Thyroid gland (tissue), 4 donors: Measurements from ENCODE around the gene CADPS. TPM values are rescaled to one million over a fixed set of nuclear protein-coding genes. Genes with fewer than 3 reads are reported as not detected.

Experiments
- DNase-seq, 2 donors: peaks; one replicate each; pipeline ENCODE4 v3.0.0-alpha.2; 2019
- H3K27ac ChIP-seq, 3 donors: fragments of 200-600 bp; sonication (generic); 1 replicate in 2 of 3; 2 replicates in 1 of 3; pipeline ENCODE4 v1.5.1; 2016 to 2019; ENCODE audit warnings: mild to moderate bottlenecking in 1 of 3, moderate library complexity in 1 of 3
- H3K27me3 ChIP-seq: fragments of 200-600 bp; sonication (generic); one replicate; pipeline ENCODE4 v1.5.1; 2019
- H3K36me3 ChIP-seq, 2 donors: fragments of 200-600 bp; sonication (generic); one replicate each; pipeline ENCODE4 v1.5.1; 2016 to 2019
- H3K4me1 ChIP-seq, 2 donors: fragments of 200-600 bp; sonication (generic); one replicate each; pipeline ENCODE4 v1.5.1; 2017 to 2019
- H3K4me3 ChIP-seq, 3 donors: fragments of 200-600 bp; sonication (generic); replicated peaks in 1 of 3; 1 replicate in 2 of 3; 2 replicates in 1 of 3; pipeline ENCODE4 v1.5.1; 2016; ENCODE audit warnings: mild to moderate bottlenecking in 1 of 3
- H3K9me3 ChIP-seq: fragments of 200-600 bp; sonication (generic); one replicate; pipeline ENCODE4 v1.5.1; 2017
- POLR2A ChIP-seq, 2 donors: fragments of 450-650 bp; IDR thresholded peaks; one replicate each; pipeline ENCODE4 v1.6.1; 2017; ENCODE audit warnings: antibody characterized with exemption in 2 of 2, mild to moderate bottlenecking in 2 of 2, moderate library complexity in 1 of 2
- WGBS, 2 donors: methylation state at CpG; one replicate each; pipeline ENCODE4 v1.1.5; 2017; 5-methylcytosine and 5-hydroxymethylcytosine counted together
- intact Hi-C: fragments of 100-400 bp; cut with DNase I; formaldehyde crosslinking; loops from one replicate; pipeline ENCODE4 v1.15.1; 2023
- total RNA-seq, 4 donors: library from RNA; depleted of rRNA; stranded (reverse); fragments of >200 nt; gene quantifications; one replicate each; pipeline ENCODE4 v1.2.3, GENCODE V29; 2016
- TF ChIP-seq, protein P1 (sequence below), 6 experiments: fragments of 200-600 bp in 3 of 6; fragments of 450-650 bp in 3 of 6; sonication (generic) in 3 of 6; IDR thresholded peaks; one replicate each; pipeline ENCODE4 v1.5.1; 2016 to 2019; ENCODE audit warnings: antibody characterized with exemption in 6 of 6, mild to moderate bottlenecking in 2 of 6, inconsistent platforms in 1 of 6, moderate library complexity in 1 of 6

CADPS gene
- total RNA-seq, 4 donors from 2014 or later: 1.6 to 9.5 TPM; not detected in 2

DNA sequence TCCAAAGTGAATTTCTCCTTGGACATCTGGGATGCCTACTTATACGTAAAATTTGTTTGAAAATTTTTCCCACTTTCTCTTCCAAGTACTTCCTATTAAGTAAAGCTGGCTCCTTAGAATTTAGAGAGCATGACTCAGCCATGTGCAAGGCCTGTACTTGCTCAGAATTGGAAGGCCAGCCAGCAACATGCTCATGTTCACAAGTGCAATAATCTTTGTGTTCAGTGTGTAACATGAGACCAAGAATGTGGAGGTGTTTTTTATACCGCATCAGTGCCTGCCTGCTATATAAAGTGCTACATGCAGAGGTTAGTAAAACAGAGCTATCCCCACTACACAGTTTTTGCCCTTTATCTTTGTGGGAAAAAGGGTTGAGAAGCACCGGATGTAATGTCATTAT lies 349.9 kb downstream of the CADPS start:
- TF ChIP-seq POLR2A (IDR thresholded peaks at IDR 0.05): no peak
- TF ChIP-seq, protein P1, sequence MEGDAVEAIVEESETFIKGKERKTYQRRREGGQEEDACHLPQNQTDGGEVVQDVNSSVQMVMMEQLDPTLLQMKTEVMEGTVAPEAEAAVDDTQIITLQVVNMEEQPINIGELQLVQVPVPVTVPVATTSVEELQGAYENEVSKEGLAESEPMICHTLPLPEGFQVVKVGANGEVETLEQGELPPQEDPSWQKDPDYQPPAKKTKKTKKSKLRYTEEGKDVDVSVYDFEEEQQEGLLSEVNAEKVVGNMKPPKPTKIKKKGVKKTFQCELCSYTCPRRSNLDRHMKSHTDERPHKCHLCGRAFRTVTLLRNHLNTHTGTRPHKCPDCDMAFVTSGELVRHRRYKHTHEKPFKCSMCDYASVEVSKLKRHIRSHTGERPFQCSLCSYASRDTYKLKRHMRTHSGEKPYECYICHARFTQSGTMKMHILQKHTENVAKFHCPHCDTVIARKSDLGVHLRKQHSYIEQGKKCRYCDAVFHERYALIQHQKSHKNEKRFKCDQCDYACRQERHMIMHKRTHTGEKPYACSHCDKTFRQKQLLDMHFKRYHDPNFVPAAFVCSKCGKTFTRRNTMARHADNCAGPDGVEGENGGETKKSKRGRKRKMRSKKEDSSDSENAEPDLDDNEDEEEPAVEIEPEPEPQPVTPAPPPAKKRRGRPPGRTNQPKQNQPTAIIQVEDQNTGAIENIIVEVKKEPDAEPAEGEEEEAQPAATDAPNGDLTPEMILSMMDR (IDR thresholded peaks at IDR 0.05): no peak
- Histone ChIP-seq H3K27ac (no peak overlapping the region), H3K9me3 (no peaks in the 10 kb centered on the region), H3K4me3 (no peak overlapping the region), H3K27me3 (no peaks in the 10 kb centered on the region), H3K36me3 (no peaks in the 10 kb centered on the region), H3K4me1 (no peaks in the 10 kb centered on the region)
- intact Hi-C loops: no loop called here
- DNase-seq: no peak
- 47 to 49% methylated on average over 3 of the region's 3 CpGs for whole genome bisulfite sequencing, 2 donors

DNA sequence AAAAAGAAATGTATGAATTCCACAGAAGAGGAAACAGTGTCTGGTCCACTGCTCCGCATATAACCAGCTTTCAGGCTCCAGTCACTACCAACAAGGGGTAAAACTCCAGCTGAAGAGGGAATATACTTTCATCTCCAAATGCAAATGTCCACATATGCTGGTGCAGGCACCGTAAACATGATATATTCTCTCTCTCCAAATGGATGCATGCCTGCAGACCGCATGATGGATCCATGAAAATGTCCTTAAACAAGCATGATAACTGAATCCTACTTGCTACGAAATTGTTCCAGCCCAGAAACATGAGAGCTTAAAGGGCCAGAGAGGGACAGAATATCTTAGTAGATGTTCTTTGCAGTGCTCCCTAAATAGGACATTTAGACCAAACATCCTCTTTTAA lies 351.5 kb downstream of the CADPS start:
- intact Hi-C loops: no loop called here
- Histone ChIP-seq H3K4me1 (no peaks in the 10 kb centered on the region), H3K4me3 (no peak overlapping the region), H3K27me3 (no peaks in the 10 kb centered on the region), H3K36me3 (no peaks in the 10 kb centered on the region), H3K9me3 (no peaks in the 10 kb centered on the region), H3K27ac (no peak overlapping the region)
- TF ChIP-seq, protein P1 (IDR thresholded peaks at IDR 0.05): no peak
- DNase-seq: no peak
- 80% methylated on average over 4 of the region's 4 CpGs for WGBS, 2 donors

DNA sequence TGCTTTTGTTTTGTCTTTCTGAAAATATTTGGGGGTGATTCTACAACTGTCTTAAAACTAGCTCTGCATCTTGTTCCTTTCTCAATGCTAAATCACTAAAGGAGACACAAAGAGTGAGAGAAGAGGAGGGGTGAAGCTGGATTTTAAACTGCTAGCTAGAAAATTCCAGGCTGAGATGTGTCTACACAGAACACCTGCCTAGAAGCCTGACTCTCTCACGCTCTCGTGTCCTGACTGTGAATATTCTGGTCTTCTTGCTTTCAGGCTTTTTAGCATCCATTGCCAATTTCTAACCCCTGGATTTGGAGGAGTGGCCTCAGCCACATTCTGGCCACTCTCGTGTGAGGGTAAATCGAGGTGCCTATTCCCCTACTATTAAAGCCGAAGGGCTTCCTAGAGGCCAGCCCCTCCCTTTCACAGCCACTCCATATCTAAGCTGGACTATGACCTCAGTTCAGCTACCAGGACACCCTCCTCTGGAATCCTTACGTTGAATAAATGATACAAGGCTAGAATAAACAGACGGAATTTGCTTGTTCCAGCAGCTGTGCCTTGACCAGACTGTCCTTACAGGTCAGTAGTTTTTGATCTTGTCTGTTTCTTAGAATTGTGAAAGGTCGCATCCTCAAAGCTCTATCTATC lies 353.6 kb downstream of the CADPS start:
- no peak for TF ChIP-seq POLR2A (IDR thresholded peaks at IDR 0.05)
- TF ChIP-seq, protein P1 (IDR thresholded peaks at IDR 0.05): no peak
- intact Hi-C loops: no loop called here
- H3K27ac ChIP-seq: no peak overlapping the region
- H3K9me3 ChIP-seq: no peaks in the 10 kb centered on the region
- 82 to 85% methylated on average over 8 of the region's 8 CpGs for WGBS, 2 donors
- no peaks in the 10 kb centered on the region for H3K36me3 ChIP-seq
- no peaks in the 10 kb centered on the region for H3K27me3 ChIP-seq
- H3K4me3 ChIP-seq: no peak overlapping the region
- no peaks in the 10 kb centered on the region for H3K4me1 ChIP-seq
- DNase-seq: no peak

DNA sequence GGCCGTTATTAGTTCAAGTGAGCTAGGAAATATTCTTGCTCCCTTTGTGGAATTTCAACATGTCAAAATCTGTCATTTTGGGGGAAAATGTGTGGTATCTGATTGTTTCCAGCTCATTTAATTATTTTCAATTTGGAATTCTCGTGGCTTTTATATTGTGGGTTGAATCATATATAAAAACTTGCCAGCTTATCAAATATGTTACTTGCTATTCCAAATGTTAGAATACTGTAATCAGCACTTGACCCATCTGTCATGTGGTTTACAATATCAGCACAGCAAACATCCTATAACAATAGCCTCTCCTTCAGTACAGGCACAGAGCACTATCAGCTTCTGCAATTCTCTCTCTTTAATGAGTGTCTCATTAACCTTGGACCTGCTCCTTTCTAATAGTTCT lies 371.7 kb downstream of the CADPS start:
- H3K9me3 ChIP-seq: no peaks in the 10 kb centered on the region
- peaks cover 3 to 12% of the 10 kb centered on the region in 2 donors for H3K4me1 ChIP-seq
- no peak overlapping the region for H3K4me3 ChIP-seq
- WGBS, 2 donors: 80 to 81% methylated on average over 2 of the region's 2 CpGs
- intact Hi-C loops: no loop called here
- no peak overlapping the region for H3K27ac ChIP-seq
- no peaks in the 10 kb centered on the region for H3K36me3 ChIP-seq
- TF ChIP-seq, protein P1 (IDR thresholded peaks at IDR 0.05): no peak
- no peak for TF ChIP-seq POLR2A (IDR thresholded peaks at IDR 0.05)
- DNase-seq: no peak
- H3K27me3 ChIP-seq: no peaks in the 10 kb centered on the region

DNA sequence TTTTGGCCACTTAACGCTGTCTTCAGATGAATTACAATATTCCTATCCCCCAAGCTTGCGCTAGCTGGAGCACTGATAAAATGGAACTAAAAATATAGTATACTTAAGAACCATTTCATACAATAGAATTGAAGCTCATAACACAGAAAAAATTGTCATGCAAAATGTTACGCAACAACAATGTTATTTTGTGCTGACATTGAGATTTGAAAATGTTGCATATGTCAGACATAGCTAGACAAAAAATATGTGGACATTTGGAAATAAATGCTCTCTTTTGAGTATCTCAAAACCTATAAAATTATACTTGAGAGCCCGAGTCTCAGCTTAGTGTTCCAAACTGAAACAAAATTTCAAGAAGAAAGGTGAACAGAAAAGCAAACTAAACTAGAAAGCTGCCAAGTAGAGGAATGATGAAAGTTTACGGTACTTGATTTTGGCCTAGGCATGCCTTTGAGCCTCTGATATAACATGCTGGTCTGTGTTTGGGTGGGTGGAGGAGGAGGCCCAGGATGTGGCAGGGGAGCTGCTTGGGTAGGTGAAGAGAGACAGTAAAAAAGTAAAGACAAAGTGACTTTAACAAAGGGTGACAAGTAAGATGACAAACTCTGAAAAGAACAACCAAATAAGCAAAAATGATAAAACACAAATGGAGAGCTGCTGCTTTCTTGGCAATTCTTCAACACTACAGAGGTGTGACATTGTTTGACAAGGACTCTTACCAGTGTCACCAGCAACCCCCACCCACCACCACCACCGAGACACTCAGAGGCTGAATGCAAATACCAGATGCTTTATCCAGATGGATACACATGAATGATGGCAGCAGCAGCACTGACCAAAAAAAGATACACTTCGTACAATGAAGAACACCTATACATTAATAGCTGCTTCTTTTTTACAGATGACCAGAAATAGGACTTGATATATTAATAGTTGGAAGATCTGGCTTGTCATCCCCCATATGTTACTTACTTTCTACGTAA lies 372.6 kb downstream of the CADPS start:
- no peak for TF ChIP-seq POLR2A (IDR thresholded peaks at IDR 0.05)
- TF ChIP-seq, protein P1 (IDR thresholded peaks at IDR 0.05): no peak
- H3K4me3 ChIP-seq: no peak overlapping the region
- H3K9me3 ChIP-seq: no peaks in the 10 kb centered on the region
- no peak overlapping the region for H3K27ac ChIP-seq
- peak; percentile 8 to 18 for DNase-seq
- intact Hi-C loops: no loop called here
- WGBS, 2 donors: 44 to 51% methylated on average over 8 of the region's 8 CpGs
- H3K27me3 ChIP-seq: no peaks in the 10 kb centered on the region
- no peaks in the 10 kb centered on the region for H3K36me3 ChIP-seq
- peaks cover 3 to 12% of the 10 kb centered on the region in 2 donors for H3K4me1 ChIP-seq
